ENCODE results near the gene FLT4.

Gene FLT4

GRCh38 chr5:180640861-180641565, 8.4 kb downstream of the FLT4 start:
- DNase-seq, result no peak

GRCh38 chr5:180640611-180640860, 8.9 kb downstream of the FLT4 start:
- DNase-seq, result no peak

GRCh38 chr5:180639741-180640610, 9.4 kb downstream of the FLT4 start:
- no peak for DNase-seq

GRCh38 chr5:180639287-180639686, 10.1 kb downstream of the FLT4 start:
- DNase-seq, result no peak

GRCh38 chr5:180637962-180638680, 11.3 kb downstream of the FLT4 start:
- no peak for DNase-seq

GRCh38 chr5:180636403-180637075, 12.9 kb downstream of the FLT4 start:
- no peak for DNase-seq

- no peak for DNase-seq
Measured at GRCh38 chr5:180636016-180636402, 13.4 kb downstream of the FLT4 start.

GRCh38 chr5:180633283-180634177, 15.9 kb downstream of the FLT4 start:
- no peak for DNase-seq

GRCh38 chr5:180632768-180633167, 16.6 kb downstream of the FLT4 start:
- DNase-seq, result no peak

- no peak for DNase-seq
Measured at GRCh38 chr5:180631549-180632383, 17.6 kb downstream of the FLT4 start.

GRCh38 chr5:180630426-180630825, 19.0 kb downstream of the FLT4 start:
- DNase-seq, result no peak

- DNase-seq, result no peak
Measured at GRCh38 chr5:180629831-180630382, 19.5 kb downstream of the FLT4 start.

- DNase-seq, result no peak
Measured at GRCh38 chr5:180628827-180629750, 20.3 kb downstream of the FLT4 start.

- DNase-seq, result no peak
Measured at GRCh38 chr5:180628211-180628610, 21.2 kb downstream of the FLT4 start.

GRCh38 chr5:180627386-180628120, 21.8 kb downstream of the FLT4 start:
- DNase-seq, result no peak

GRCh38 chr5:180626661-180627385, 22.6 kb downstream of the FLT4 start:
- no peak for DNase-seq

GRCh38 chr5:180625791-180626660, 23.4 kb downstream of the FLT4 start:
- no peak for DNase-seq
